GM19099 (cell line): ENCODE results near the gene KDM6A.

Experiments used
- POLR2A ChIP-seq: IDR thresholded peaks from 3 replicates; pipeline ENCODE4 v1.6.1; 2011; ENCODE audit warnings: low read depth; ENCODE audit not compliant: insufficient read length; ENCODE audit errors: extremely low read depth

Gene KDM6A

GRCh38 chrX:44908827-44909226 lies 35.8 kb downstream of the KDM6A start:
- TF ChIP-seq POLR2A = no peak

GRCh38 chrX:44913656-44914531 lies 40.9 kb downstream of the KDM6A start:
- TF ChIP-seq POLR2A = no peak

- no peak for TF ChIP-seq POLR2A
These were observed 41.7 kb downstream of the KDM6A start for GRCh38 chrX:44914532-44915198.

- no peak for TF ChIP-seq POLR2A
These were observed 42.4 kb downstream of the KDM6A start for GRCh38 chrX:44915361-44915868.

GRCh38 chrX:44918722-44919121 lies 45.7 kb downstream of the KDM6A start:
- no peak for TF ChIP-seq POLR2A

- TF ChIP-seq POLR2A = no peak
These were observed 50.0 kb downstream of the KDM6A start for GRCh38 chrX:44922980-44923379.

- no peak for TF ChIP-seq POLR2A
These were observed 54.4 kb downstream of the KDM6A start for GRCh38 chrX:44927398-44927797.

- TF ChIP-seq POLR2A = no peak
These were observed 58.5 kb downstream of the KDM6A start for GRCh38 chrX:44931441-44931973.

GRCh38 chrX:44935172-44935571 lies 62.2 kb downstream of the KDM6A start:
- no peak for TF ChIP-seq POLR2A

- no peak for TF ChIP-seq POLR2A
These were observed 62.7 kb downstream of the KDM6A start for GRCh38 chrX:44935640-44936039.

- no peak for TF ChIP-seq POLR2A
These were observed 64.6 kb downstream of the KDM6A start for GRCh38 chrX:44937606-44938005.

GRCh38 chrX:44938111-44938510 lies 65.1 kb downstream of the KDM6A start:
- TF ChIP-seq POLR2A = no peak

GRCh38 chrX:44943007-44943406 lies 70.0 kb downstream of the KDM6A start:
- no peak for TF ChIP-seq POLR2A

GRCh38 chrX:44944894-44945293 lies 71.9 kb downstream of the KDM6A start:
- no peak for TF ChIP-seq POLR2A

GRCh38 chrX:44945736-44946135 lies 72.7 kb downstream of the KDM6A start:
- no peak for TF ChIP-seq POLR2A

GRCh38 chrX:44946771-44947170 lies 73.8 kb downstream of the KDM6A start:
- TF ChIP-seq POLR2A = no peak
